MM.1S (cell line): ENCODE data around the gene TMTC2.

Source experiments
- EZH2 ChIP-seq: fragments of 300-600 bp; sonication (generic); optimal IDR thresholded peaks from 2 replicates; pipeline ENCODE3; 2017; ENCODE audit warnings: low read depth, mild to moderate bottlenecking, antibody characterized with exemption, low read length, mixed read lengths
- EZH2phosphoT487 ChIP-seq: fragments of 300-600 bp; sonication (generic); IDR thresholded peaks from 2 replicates; pipeline ENCODE4 v1.6.1; 2018; ENCODE audit warnings: antibody characterized with exemption, low read length
- TF ChIP-seq, protein P1 (sequence below): fragments of 300-600 bp; sonication (generic); IDR thresholded peaks from 2 replicates; pipeline ENCODE4 v1.5.1; 2016; ENCODE audit warnings: antibody characterized with exemption, low read length, mixed read lengths

DNA sequence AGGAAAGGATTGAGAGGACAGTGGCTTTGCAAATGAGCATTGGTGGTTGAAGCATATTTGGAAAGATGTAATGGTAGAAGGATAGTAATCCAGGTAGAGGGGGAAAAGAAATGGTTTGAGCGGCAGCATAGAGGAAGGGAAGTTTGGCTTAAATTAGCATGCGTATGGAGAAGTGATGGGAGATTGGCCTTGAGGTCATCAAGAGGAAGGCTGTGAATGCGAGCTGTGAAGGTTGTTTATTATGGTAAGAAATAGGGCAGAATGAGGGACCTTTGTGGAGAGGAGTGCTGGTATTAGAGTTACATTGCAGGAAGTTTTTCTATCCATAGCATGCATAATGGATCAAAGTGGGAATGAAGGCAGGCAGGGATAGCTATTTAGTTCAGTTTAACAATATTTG, 162.1 kb downstream of the TMTC2 start:
- TF ChIP-seq, protein P1, sequence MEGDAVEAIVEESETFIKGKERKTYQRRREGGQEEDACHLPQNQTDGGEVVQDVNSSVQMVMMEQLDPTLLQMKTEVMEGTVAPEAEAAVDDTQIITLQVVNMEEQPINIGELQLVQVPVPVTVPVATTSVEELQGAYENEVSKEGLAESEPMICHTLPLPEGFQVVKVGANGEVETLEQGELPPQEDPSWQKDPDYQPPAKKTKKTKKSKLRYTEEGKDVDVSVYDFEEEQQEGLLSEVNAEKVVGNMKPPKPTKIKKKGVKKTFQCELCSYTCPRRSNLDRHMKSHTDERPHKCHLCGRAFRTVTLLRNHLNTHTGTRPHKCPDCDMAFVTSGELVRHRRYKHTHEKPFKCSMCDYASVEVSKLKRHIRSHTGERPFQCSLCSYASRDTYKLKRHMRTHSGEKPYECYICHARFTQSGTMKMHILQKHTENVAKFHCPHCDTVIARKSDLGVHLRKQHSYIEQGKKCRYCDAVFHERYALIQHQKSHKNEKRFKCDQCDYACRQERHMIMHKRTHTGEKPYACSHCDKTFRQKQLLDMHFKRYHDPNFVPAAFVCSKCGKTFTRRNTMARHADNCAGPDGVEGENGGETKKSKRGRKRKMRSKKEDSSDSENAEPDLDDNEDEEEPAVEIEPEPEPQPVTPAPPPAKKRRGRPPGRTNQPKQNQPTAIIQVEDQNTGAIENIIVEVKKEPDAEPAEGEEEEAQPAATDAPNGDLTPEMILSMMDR, result no peak
- no peak for TF ChIP-seq EZH2
- no peak for TF ChIP-seq EZH2phosphoT487
